HepG2 (cell line): Measurements from ENCODE around the gene VWA1. TPM values are rescaled to one million over a fixed set of nuclear protein-coding genes. Genes with fewer than 3 reads are reported as not detected.

Experiments
- BRCA1 ChIP-seq: sonication (generic); formaldehyde crosslinking; IDR thresholded peaks from 2 replicates; pipeline ENCODE4 v1.4.0; 2020; ENCODE audit warnings: missing genetic modification reagents
- CEBPB ChIP-seq: IDR thresholded peaks from 2 replicates; pipeline ENCODE4 v1.6.1; 2011; ENCODE audit warnings: low read depth, low read length, improper control_type of control experiment, borderline replicate concordance
- CREB1 ChIP-seq, 2 experiments: fragments of 450-650 bp in 1 of 2; IDR thresholded peaks; 2 replicates each; pipeline ENCODE4 v1.6.1; 2016 to 2017; ENCODE audit warnings: control low read depth in 1 of 2, mild to moderate bottlenecking in 1 of 2, missing compliant biosample characterization in 1 of 2, missing genetic modification characterization in 1 of 2
- CREBL2 ChIP-seq: sonication (generic); formaldehyde crosslinking; IDR thresholded peaks from 2 replicates; pipeline ENCODE4 v1.8.1; 2023; ENCODE audit warnings: missing genetic modification reagents, mild to moderate bottlenecking, borderline replicate concordance
- GABPA ChIP-seq, 2 experiments: IDR thresholded peaks; 2 replicates each; pipeline ENCODE4 v1.6.1; 2011 to 2016; ENCODE audit warnings: low read depth in 2 of 2, low read length in 1 of 2, missing biosample characterization in 1 of 2, missing genetic modification characterization in 1 of 2
- ISL2 ChIP-seq: sonication (generic); formaldehyde crosslinking; IDR thresholded peaks from 2 replicates; pipeline ENCODE4 v1.5.0; 2020; ENCODE audit warnings: missing genetic modification reagents
- MIER3 ChIP-seq: IDR thresholded peaks from 2 replicates; pipeline ENCODE4 v1.6.1; 2016; ENCODE audit warnings: missing compliant biosample characterization, borderline replicate concordance
- MNT ChIP-seq: fragments of 450-650 bp; IDR thresholded peaks from 2 replicates; pipeline ENCODE4 v1.6.1; 2016
- MXI1 ChIP-seq: IDR thresholded peaks from 3 replicates; pipeline ENCODE4 v1.6.1; 2012; ENCODE audit warnings: low read depth, low read length, inconsistent platforms, borderline replicate concordance
- MYC ChIP-seq: sonication (generic); formaldehyde crosslinking; IDR thresholded peaks from 2 replicates; pipeline ENCODE4 v1.9.0; 2021; ENCODE audit warnings: missing genetic modification reagents, borderline replicate concordance
- NR2F6 ChIP-seq, 2 experiments: IDR thresholded peaks; 2 replicates each; pipeline ENCODE4 v1.6.1; 2016; ENCODE audit warnings: antibody characterized with exemption in 1 of 2, mild to moderate bottlenecking in 1 of 2
- REPIN1 ChIP-seq: sonication (generic); formaldehyde crosslinking; IDR thresholded peaks from 2 replicates; pipeline ENCODE4 v1.8.0; 2022; ENCODE audit warnings: missing genetic modification reagents, low read depth, mild to moderate bottlenecking, borderline replicate concordance
- SP4 ChIP-seq: sonication (generic); formaldehyde crosslinking; IDR thresholded peaks from 2 replicates; pipeline ENCODE4 v1.8.1; 2023; ENCODE audit warnings: mild to moderate bottlenecking, missing genetic modification reagents
- SPEN ChIP-seq: sonication (generic); formaldehyde crosslinking; IDR thresholded peaks from 2 replicates; pipeline ENCODE4 v1.5.1; 2020; ENCODE audit warnings: low read depth, mild to moderate bottlenecking, missing genetic modification reagents
- TGIF2 ChIP-seq: IDR thresholded peaks from 2 replicates; pipeline ENCODE4 v1.6.1; 2016; ENCODE audit warnings: control low read depth, missing compliant biosample characterization
- ZBTB14 ChIP-seq: sonication (generic); formaldehyde crosslinking; IDR thresholded peaks from 2 replicates; pipeline ENCODE4 v1.4.0; 2020; ENCODE audit warnings: missing genetic modification reagents
- ZFP41 ChIP-seq: sonication (generic); formaldehyde crosslinking; IDR thresholded peaks from 2 replicates; pipeline ENCODE4 v1.4.0; 2020; ENCODE audit warnings: mild to moderate bottlenecking, missing genetic modification reagents, borderline replicate concordance
- ZFY ChIP-seq: sonication (generic); formaldehyde crosslinking; IDR thresholded peaks from 2 replicates; pipeline ENCODE4 v1.4.0; 2020; ENCODE audit warnings: missing genetic modification reagents
- ZMYM3 ChIP-seq: sonication (generic); formaldehyde crosslinking; IDR thresholded peaks from 2 replicates; pipeline ENCODE4 v1.5.1; 2020; ENCODE audit warnings: mild to moderate bottlenecking, missing genetic modification reagents
- ZNF292 ChIP-seq: sonication (generic); formaldehyde crosslinking; IDR thresholded peaks from 2 replicates; pipeline ENCODE4 v1.8.1; 2022; ENCODE audit warnings: mild to moderate bottlenecking, low read depth, missing genetic modification reagents, borderline replicate concordance
- ZNF414 ChIP-seq: sonication (generic); formaldehyde crosslinking; IDR thresholded peaks from 2 replicates; pipeline ENCODE4 v1.5.0; 2020; ENCODE audit warnings: missing genetic modification reagents
- polyA plus RNA-seq, 8 experiments: library from polyadenylated mRNA; depleted of rRNA in 3 of 8; stranded (reverse) in 7 of 8; unstranded in 1 of 8; fragments of >200 nt; fragmentation: Illumina TruSeq in 4 of 8; extraction: Trizol in 4 of 8; gene quantifications; 2 replicates each; pipeline versions ENCODE4 v1.2.1 to v1.2.3, GENCODE V29; 2011 to 2016; ENCODE audit warnings: low read depth in 4 of 8, missing spikeins in 1 of 8, mixed read lengths in 1 of 8; ENCODE audit not compliant: insufficient read depth in 1 of 8
- total RNA-seq, 5 experiments: library from RNA; depleted of rRNA; stranded (reverse); fragments of >200 nt; fragmentation: Illumina TruSeq; extraction: Trizol; gene quantifications; 2 replicates each; pipeline ENCODE4 v1.2.3, GENCODE V29; 2016; ENCODE audit warnings: low read depth in 1 of 5
- TF ChIP-seq, protein P1 (sequence below): sonication (generic); formaldehyde crosslinking; IDR thresholded peaks from 2 replicates; pipeline ENCODE4 v1.5.1; 2020; ENCODE audit warnings: missing genetic modification reagents, mild to moderate bottlenecking, borderline replicate concordance
- TF ChIP-seq, protein P2 (sequence below): sonication (generic); formaldehyde crosslinking; IDR thresholded peaks from 2 replicates; pipeline ENCODE4 v1.4.0; 2020; ENCODE audit warnings: missing genetic modification reagents

The VWA1 gene
- total and polyA plus RNA-seq, 2 of the 13 experiments (the other 11 are each of a cell fraction or from before 2014, with no cell fraction given): 40.9 to 57.5 TPM

GRCh38 chr1:1397839-1398523 lies 37.5 kb upstream of the VWA1 start (continued):
- TF ChIP-seq MYC (CRISPR knock-in tag) (peak; percentile 26; the same call in 1 of the 2 replicates), ISL2 (CRISPR knock-in tag) (0 out of 2 replicates have a peak, but pooled peaks have one; percentile 18), CREB1 (IDR thresholded peaks at IDR 0.05) (peak; percentile 41; the same call in 1 of the 2 replicates), CREB1 (CRISPR knock-in tag; IDR thresholded peaks at IDR 0.05) (no peak), SPEN (CRISPR knock-in tag) (no peak), MXI1 (peak; percentile 26; the same call in 1 of the 3 replicates), MNT (peak; percentile 46), ZNF292 (CRISPR knock-in tag) (no peak), CEBPB (peak; percentile 79), ZBTB14 (CRISPR knock-in tag) (no peak), ZNF414 (peak; percentile 42; the same call in 1 of the 2 replicates), BRCA1 (CRISPR knock-in tag) (no peak), ZMYM3 (CRISPR knock-in tag) (peak; percentile 69; the same call in 1 of the 2 replicates), REPIN1 (CRISPR knock-in tag) (no peak), ZFP41 (CRISPR knock-in tag) (no peak), GABPA (IDR thresholded peaks at IDR 0.05; ENCODE audit: low read depth, low read length) (no peak), GABPA (CRISPR knock-in tag; IDR thresholded peaks at IDR 0.05; ENCODE audit: low read depth) (peak; percentile 27), SP4 (CRISPR knock-in tag) (no peak), CREBL2 (CRISPR knock-in tag) (no peak), ZFY (CRISPR knock-in tag) (no peak), MIER3 (CRISPR knock-in tag) (0 out of 2 replicates have a peak, but pooled peaks have one; percentile 21), NR2F6 (IDR thresholded peaks at IDR 0.05) (no peak), NR2F6 (CRISPR knock-in tag; IDR thresholded peaks at IDR 0.05) (no peak), TGIF2 (CRISPR knock-in tag) (0 out of 2 replicates have a peak, but pooled peaks have one; percentile 22)
- TF ChIP-seq, protein P1, sequence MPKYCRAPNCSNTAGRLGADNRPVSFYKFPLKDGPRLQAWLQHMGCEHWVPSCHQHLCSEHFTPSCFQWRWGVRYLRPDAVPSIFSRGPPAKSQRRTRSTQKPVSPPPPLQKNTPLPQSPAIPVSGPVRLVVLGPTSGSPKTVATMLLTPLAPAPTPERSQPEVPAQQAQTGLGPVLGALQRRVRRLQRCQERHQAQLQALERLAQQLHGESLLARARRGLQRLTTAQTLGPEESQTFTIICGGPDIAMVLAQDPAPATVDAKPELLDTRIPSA (CRISPR knock-in tag): no peak
- TF ChIP-seq, protein P2, sequence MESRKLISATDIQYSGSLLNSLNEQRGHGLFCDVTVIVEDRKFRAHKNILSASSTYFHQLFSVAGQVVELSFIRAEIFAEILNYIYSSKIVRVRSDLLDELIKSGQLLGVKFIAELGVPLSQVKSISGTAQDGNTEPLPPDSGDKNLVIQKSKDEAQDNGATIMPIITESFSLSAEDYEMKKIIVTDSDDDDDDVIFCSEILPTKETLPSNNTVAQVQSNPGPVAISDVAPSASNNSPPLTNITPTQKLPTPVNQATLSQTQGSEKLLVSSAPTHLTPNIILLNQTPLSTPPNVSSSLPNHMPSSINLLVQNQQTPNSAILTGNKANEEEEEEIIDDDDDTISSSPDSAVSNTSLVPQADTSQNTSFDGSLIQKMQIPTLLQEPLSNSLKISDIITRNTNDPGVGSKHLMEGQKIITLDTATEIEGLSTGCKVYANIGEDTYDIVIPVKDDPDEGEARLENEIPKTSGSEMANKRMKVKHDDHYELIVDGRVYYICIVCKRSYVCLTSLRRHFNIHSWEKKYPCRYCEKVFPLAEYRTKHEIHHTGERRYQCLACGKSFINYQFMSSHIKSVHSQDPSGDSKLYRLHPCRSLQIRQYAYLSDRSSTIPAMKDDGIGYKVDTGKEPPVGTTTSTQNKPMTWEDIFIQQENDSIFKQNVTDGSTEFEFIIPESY (CRISPR knock-in tag): peak; percentile 93
